ENCODE data around the gene FBXL3.

DNA sequence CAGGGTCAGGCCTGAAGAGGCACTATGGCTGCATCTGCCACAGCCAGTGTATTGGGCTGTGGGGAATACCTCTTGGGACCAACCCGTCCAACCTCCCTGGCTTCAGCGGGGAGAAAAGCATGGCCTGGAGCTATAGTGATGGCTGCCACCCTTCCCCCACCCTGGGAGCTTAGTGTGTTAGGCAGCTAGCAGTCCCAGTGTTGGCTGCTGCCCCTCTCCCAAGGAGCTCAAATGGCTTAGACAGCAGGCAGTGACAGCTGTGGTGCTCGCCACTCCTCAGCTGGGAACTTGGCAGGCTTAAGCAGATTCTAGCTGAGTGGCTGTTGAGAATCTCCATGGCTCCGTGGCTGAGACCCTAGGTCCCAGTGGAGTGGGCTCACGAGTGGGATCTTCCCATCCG is 58.9 kb downstream of the FBXL3 start:
- TF ChIP-seq, protein P1, sequence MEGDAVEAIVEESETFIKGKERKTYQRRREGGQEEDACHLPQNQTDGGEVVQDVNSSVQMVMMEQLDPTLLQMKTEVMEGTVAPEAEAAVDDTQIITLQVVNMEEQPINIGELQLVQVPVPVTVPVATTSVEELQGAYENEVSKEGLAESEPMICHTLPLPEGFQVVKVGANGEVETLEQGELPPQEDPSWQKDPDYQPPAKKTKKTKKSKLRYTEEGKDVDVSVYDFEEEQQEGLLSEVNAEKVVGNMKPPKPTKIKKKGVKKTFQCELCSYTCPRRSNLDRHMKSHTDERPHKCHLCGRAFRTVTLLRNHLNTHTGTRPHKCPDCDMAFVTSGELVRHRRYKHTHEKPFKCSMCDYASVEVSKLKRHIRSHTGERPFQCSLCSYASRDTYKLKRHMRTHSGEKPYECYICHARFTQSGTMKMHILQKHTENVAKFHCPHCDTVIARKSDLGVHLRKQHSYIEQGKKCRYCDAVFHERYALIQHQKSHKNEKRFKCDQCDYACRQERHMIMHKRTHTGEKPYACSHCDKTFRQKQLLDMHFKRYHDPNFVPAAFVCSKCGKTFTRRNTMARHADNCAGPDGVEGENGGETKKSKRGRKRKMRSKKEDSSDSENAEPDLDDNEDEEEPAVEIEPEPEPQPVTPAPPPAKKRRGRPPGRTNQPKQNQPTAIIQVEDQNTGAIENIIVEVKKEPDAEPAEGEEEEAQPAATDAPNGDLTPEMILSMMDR (optimal IDR thresholded peaks at IDR 0.05 in 1 of 3, IDR thresholded peaks at IDR 0.05 in 1 of 3, conservative IDR thresholded peaks at IDR 0.05 in 1 of 3; ENCODE audit: extremely low read depth in 1 of 3, insufficient read depth in 2 of 3, low read length in 3 of 3) = no peak
- TF ChIP-seq EZH2 (IDR thresholded peaks at IDR 0.05; ENCODE audit: low read length) = no peak
